ENCODE measurements around the gene ZNF598.

The ZNF598 gene

GRCh38 chr16:2009791-2010510 is at the start of gene ZNF598:
Gene ZNF598 (minus strand): TSS chr16:2009821.
- TF ChIP-seq ELF4 (IDR thresholded peaks at IDR 0.05) = no peak
- no peak for TF ChIP-seq LEF1 (IDR thresholded peaks at IDR 0.05; ENCODE audit: borderline replicate concordance)
- TF ChIP-seq L3MBTL2 (conservative IDR thresholded peaks at IDR 0.05) = peak; percentile 78
- TF ChIP-seq SUZ12 (IDR thresholded peaks at IDR 0.05) = no peak
- ChIA-PET POLR2A (interaction anchor here (1.0 to 2.1 kb wide), 2 partner anchors 28 to 145 kb away, joined by 3 to 9 read pairs; partner anchors contain the start of gene TRAF7), CTCF (no interaction called here)
- peak; percentile 93 for DNase-seq (ENCODE audit: extremely low spot score)

- ChIA-PET POLR2A (no interaction called here), CTCF (interaction anchor here (0.6 kb wide), 1 partner anchor 35 kb away, joined by 3 read pairs; no protein-coding TSS in a partner anchor)
- TF ChIP-seq PKNOX1 (IDR thresholded peaks at IDR 0.05) (no peak), SP1 (IDR thresholded peaks at IDR 0.05) (no peak), FOXK2 (IDR thresholded peaks at IDR 0.05) (no peak), ARNT (IDR thresholded peaks at IDR 0.05) (no peak), CTBP1 (IDR thresholded peaks at IDR 0.05; ENCODE audit: borderline replicate concordance) (no peak), L3MBTL2 (conservative IDR thresholded peaks at IDR 0.05) (no peak), LEF1 (IDR thresholded peaks at IDR 0.05; ENCODE audit: borderline replicate concordance) (no peak), BHLHE40 (IDR thresholded peaks at IDR 0.05; ENCODE audit: borderline replicate concordance) (no peak), TARDBP (IDR thresholded peaks at IDR 0.05) (no peak), NFRKB (IDR thresholded peaks at IDR 0.05) (no peak), ZNF384 (IDR thresholded peaks at IDR 0.05) (no peak), ELF4 (IDR thresholded peaks at IDR 0.05) (no peak), FOXA1 (IDR thresholded peaks at IDR 0.05) (no peak), HDGF (IDR thresholded peaks at IDR 0.05; ENCODE audit: borderline replicate concordance) (no peak), SUZ12 (IDR thresholded peaks at IDR 0.05) (no peak), FOXM1 (IDR thresholded peaks at IDR 0.05; ENCODE audit: borderline replicate concordance) (no peak)
- DNase-seq (ENCODE audit: extremely low spot score) = no peak
Measured at GRCh38 chr16:2058872-2059271, 49.3 kb upstream of the ZNF598 start.

GRCh38 chr16:2058420-2058819 is 48.8 kb upstream of the ZNF598 start:
- ChIA-PET POLR2A (no interaction called here), CTCF (interaction anchor here (0.6 kb wide), 1 partner anchor 34 kb away, joined by 3 read pairs; no protein-coding TSS in a partner anchor)
- TF ChIP-seq HDGF (IDR thresholded peaks at IDR 0.05; ENCODE audit: borderline replicate concordance) = no peak
- TF ChIP-seq SUZ12 (IDR thresholded peaks at IDR 0.05) = no peak
- TF ChIP-seq CTBP1 (IDR thresholded peaks at IDR 0.05; ENCODE audit: borderline replicate concordance) = no peak
- TF ChIP-seq ELF4 (IDR thresholded peaks at IDR 0.05) = no peak
- TF ChIP-seq TARDBP (IDR thresholded peaks at IDR 0.05) = no peak
- TF ChIP-seq ZNF384 (IDR thresholded peaks at IDR 0.05) = no peak
- no peak for TF ChIP-seq PKNOX1 (IDR thresholded peaks at IDR 0.05)
- no peak for TF ChIP-seq SP1 (IDR thresholded peaks at IDR 0.05)
- no peak for TF ChIP-seq FOXK2 (IDR thresholded peaks at IDR 0.05)
- TF ChIP-seq L3MBTL2 (conservative IDR thresholded peaks at IDR 0.05) = no peak
- no peak for TF ChIP-seq FOXA1 (IDR thresholded peaks at IDR 0.05)
- TF ChIP-seq NFRKB (IDR thresholded peaks at IDR 0.05) = no peak
- TF ChIP-seq ARNT (IDR thresholded peaks at IDR 0.05) = no peak
- TF ChIP-seq BHLHE40 (IDR thresholded peaks at IDR 0.05; ENCODE audit: borderline replicate concordance) = no peak
- no peak for TF ChIP-seq LEF1 (IDR thresholded peaks at IDR 0.05; ENCODE audit: borderline replicate concordance)
- TF ChIP-seq FOXM1 (IDR thresholded peaks at IDR 0.05; ENCODE audit: borderline replicate concordance) = no peak
- DNase-seq (ENCODE audit: extremely low spot score) = no peak

GRCh38 chr16:2057438-2057837 is 47.8 kb upstream of the ZNF598 start:
- TF ChIP-seq ZNF384 (IDR thresholded peaks at IDR 0.05) (no peak), SUZ12 (IDR thresholded peaks at IDR 0.05) (no peak), BHLHE40 (IDR thresholded peaks at IDR 0.05; ENCODE audit: borderline replicate concordance) (no peak), TARDBP (IDR thresholded peaks at IDR 0.05) (no peak), CTBP1 (IDR thresholded peaks at IDR 0.05; ENCODE audit: borderline replicate concordance) (no peak), FOXK2 (IDR thresholded peaks at IDR 0.05) (no peak), NFRKB (IDR thresholded peaks at IDR 0.05) (no peak), FOXA1 (IDR thresholded peaks at IDR 0.05) (no peak), LEF1 (IDR thresholded peaks at IDR 0.05; ENCODE audit: borderline replicate concordance) (no peak), L3MBTL2 (conservative IDR thresholded peaks at IDR 0.05) (no peak), HDGF (IDR thresholded peaks at IDR 0.05; ENCODE audit: borderline replicate concordance) (no peak), FOXM1 (IDR thresholded peaks at IDR 0.05; ENCODE audit: borderline replicate concordance) (no peak), ARNT (IDR thresholded peaks at IDR 0.05) (no peak), PKNOX1 (IDR thresholded peaks at IDR 0.05) (no peak), SP1 (IDR thresholded peaks at IDR 0.05) (no peak)
- CTCF ChIA-PET = interaction anchor here (0.9 kb wide), 1 partner anchor 22 kb away, joined by 3 read pairs; no protein-coding TSS in a partner anchor
- no peak for DNase-seq (ENCODE audit: extremely low spot score)
- POLR2A ChIA-PET = interaction anchor here (0.6 to 1.5 kb wide), 3 partner anchors 10 to 98 kb away, joined by 3 to 11 read pairs (median 7); partner anchors contain the start of genes NTHL1, RPS2, TRAF7 and TSC2

- no peak for TF ChIP-seq ARNT (IDR thresholded peaks at IDR 0.05)
- TF ChIP-seq FOXK2 (IDR thresholded peaks at IDR 0.05) = no peak
- TF ChIP-seq L3MBTL2 (conservative IDR thresholded peaks at IDR 0.05) = no peak
- TF ChIP-seq TARDBP (IDR thresholded peaks at IDR 0.05) = no peak
- TF ChIP-seq FOXA1 (IDR thresholded peaks at IDR 0.05) = no peak
- no peak for TF ChIP-seq SP1 (IDR thresholded peaks at IDR 0.05)
- no peak for TF ChIP-seq NFRKB (IDR thresholded peaks at IDR 0.05)
- no peak for TF ChIP-seq ZNF384 (IDR thresholded peaks at IDR 0.05)
- no peak for TF ChIP-seq FOXM1 (IDR thresholded peaks at IDR 0.05; ENCODE audit: borderline replicate concordance)
- no peak for TF ChIP-seq HDGF (IDR thresholded peaks at IDR 0.05; ENCODE audit: borderline replicate concordance)
- no peak for TF ChIP-seq CTBP1 (IDR thresholded peaks at IDR 0.05; ENCODE audit: borderline replicate concordance)
- TF ChIP-seq BHLHE40 (IDR thresholded peaks at IDR 0.05; ENCODE audit: borderline replicate concordance) = no peak
- TF ChIP-seq LEF1 (IDR thresholded peaks at IDR 0.05; ENCODE audit: borderline replicate concordance) = no peak
- no peak for TF ChIP-seq ELF4 (IDR thresholded peaks at IDR 0.05)
- CTCF ChIA-PET = interaction anchor here (0.7 to 0.9 kb wide), 2 partner anchors 9 to 22 kb away, joined by 3 read pairs; partner anchors contain the start of gene NTHL1
- POLR2A ChIA-PET = interaction anchor here (0.5 to 1.5 kb wide), 5 partner anchors 9 to 117 kb away, joined by 3 to 11 read pairs (median 4); partner anchors contain the start of genes NTHL1, RPS2, TRAF7 and TSC2
- DNase-seq (ENCODE audit: extremely low spot score) = peak; percentile 48
Measured at GRCh38 chr16:2056681-2057407, 47.2 kb upstream of the ZNF598 start.
